Cardiac muscle cell (in vitro differentiated cells and primary cell): ENCODE data around the gene RAD50. TPM values are rescaled to one million over a fixed set of nuclear protein-coding genes. Genes with fewer than 3 reads are reported as not detected.
A peak's percentile ranks its signal among the peaks of the same experiment; 100 is the strongest.

Experiments used
- DNase-seq, 2 donors: peaks; one replicate each; pipeline versions ENCODE4 v3.0.0 to v3.0.0-alpha.2; 2010 to 2017; ENCODE audit warnings: low read depth in 1 of 2, low spot score in 1 of 2
- H3K27ac ChIP-seq: fragments of 200-600 bp; sonication (generic); 2 replicates; pipeline ENCODE4 v1.5.1; 2016
- H3K27me3 ChIP-seq: fragments of 200-600 bp; sonication (generic); 2 replicates; pipeline ENCODE4 v1.6.0; 2016; ENCODE audit warnings: control low read depth
- H3K36me3 ChIP-seq: fragments of 200-600 bp; sonication (generic); 2 replicates; pipeline ENCODE4 v1.5.1; 2016; ENCODE audit warnings: control low read depth
- H3K4me1 ChIP-seq: fragments of 200-600 bp; sonication (generic); 2 replicates; pipeline ENCODE4 v1.8.1; 2017; ENCODE audit warnings: low read depth, mild to moderate bottlenecking, mixed run types
- H3K4me3 ChIP-seq: fragments of 200-600 bp; sonication (generic); 2 replicates; pipeline ENCODE4 v1.5.1; 2016; ENCODE audit warnings: mild to moderate bottlenecking
- H3K9me3 ChIP-seq: fragments of 200-600 bp; sonication (generic); 2 replicates; pipeline ENCODE4 v1.5.1; 2017; ENCODE audit warnings: low read depth, mild to moderate bottlenecking, control low read depth
- polyA plus RNA-seq: library from polyadenylated mRNA; unstranded; fragments of >200 nt; fragmentation: Nextera tagmentation; extraction: Ambion mirVana; gene quantifications from 2 replicates; pipeline ENCODE4 v1.2.1, GENCODE V29; 2016
- total RNA-seq: library from RNA; depleted of rRNA; stranded (reverse); fragments of >200 nt; gene quantifications from 2 replicates; pipeline ENCODE4 v1.2.3, GENCODE V29; 2016
- TF ChIP-seq, protein P1 (sequence below): IDR thresholded peaks from 2 replicates; pipeline ENCODE4 v1.5.1; 2012; ENCODE audit warnings: low read depth, mild to moderate bottlenecking, low read length

RAD50 gene
- total and polyA plus RNA-seq, 2 experiments from 2014 or later = 13.4 to 27.3 TPM

DNA sequence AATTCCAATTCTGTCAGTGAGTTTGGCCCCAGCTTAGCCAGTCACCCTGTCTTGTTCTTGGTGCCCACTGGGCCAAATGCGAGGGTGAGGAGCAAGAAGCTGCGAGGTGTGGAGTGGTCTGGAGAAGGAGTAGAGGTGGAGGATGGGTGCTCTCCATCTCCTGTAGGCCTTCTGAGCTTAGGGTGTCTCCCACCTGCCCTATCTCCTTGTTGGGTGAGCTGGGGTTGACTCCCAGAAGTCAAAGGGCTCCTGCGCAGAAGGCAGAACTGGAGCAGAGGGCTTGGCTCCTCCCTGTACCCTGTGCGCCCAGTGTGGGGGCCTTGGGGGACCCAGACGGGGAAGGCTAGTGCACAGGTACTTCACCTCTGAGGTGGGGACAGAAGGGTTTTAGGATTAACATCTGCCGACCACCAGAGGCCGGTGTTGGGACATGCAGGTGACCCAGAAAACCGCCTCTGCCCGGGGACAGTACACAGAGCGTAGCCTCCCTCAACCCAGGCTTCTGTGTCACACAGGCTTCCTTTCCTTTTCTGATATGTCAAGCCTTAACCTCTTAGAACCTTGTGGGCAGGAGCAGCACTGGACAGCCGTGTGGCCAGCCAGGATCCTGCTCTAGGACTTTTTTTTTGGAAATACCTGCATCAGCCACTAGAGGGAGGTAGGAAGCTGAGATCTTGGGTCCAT, 30.3 kb upstream of the RAD50 start:
- TF ChIP-seq, protein P1, sequence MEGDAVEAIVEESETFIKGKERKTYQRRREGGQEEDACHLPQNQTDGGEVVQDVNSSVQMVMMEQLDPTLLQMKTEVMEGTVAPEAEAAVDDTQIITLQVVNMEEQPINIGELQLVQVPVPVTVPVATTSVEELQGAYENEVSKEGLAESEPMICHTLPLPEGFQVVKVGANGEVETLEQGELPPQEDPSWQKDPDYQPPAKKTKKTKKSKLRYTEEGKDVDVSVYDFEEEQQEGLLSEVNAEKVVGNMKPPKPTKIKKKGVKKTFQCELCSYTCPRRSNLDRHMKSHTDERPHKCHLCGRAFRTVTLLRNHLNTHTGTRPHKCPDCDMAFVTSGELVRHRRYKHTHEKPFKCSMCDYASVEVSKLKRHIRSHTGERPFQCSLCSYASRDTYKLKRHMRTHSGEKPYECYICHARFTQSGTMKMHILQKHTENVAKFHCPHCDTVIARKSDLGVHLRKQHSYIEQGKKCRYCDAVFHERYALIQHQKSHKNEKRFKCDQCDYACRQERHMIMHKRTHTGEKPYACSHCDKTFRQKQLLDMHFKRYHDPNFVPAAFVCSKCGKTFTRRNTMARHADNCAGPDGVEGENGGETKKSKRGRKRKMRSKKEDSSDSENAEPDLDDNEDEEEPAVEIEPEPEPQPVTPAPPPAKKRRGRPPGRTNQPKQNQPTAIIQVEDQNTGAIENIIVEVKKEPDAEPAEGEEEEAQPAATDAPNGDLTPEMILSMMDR = peak; percentile 85
- Histone ChIP-seq H3K27ac (no peak overlapping the region), H3K27me3 (no peaks in the 10 kb centered on the region), H3K9me3 (no peaks in the 10 kb centered on the region), H3K4me3 (no peak overlapping the region), H3K36me3 (no peaks in the 10 kb centered on the region), H3K4me1 (no peaks in the 10 kb centered on the region)
- DNase-seq = peak; percentile 66 to 67

- TF ChIP-seq, protein P1 = no peak
- no peaks in the 10 kb centered on the region for H3K4me1 ChIP-seq
- H3K27me3 ChIP-seq = no peaks in the 10 kb centered on the region
- H3K9me3 ChIP-seq = no peaks in the 10 kb centered on the region
- H3K4me3 ChIP-seq = no peak overlapping the region
- DNase-seq = no peak
- H3K36me3 ChIP-seq = no peaks in the 10 kb centered on the region
- H3K27ac ChIP-seq = no peak overlapping the region
Measured at GRCh38 chr5:132526974-132527564, 29.7 kb upstream of the RAD50 start.

- TF ChIP-seq, protein P1 = no peak
- no peak overlapping the region for H3K4me3 ChIP-seq
- no peaks in the 10 kb centered on the region for H3K4me1 ChIP-seq
- H3K9me3 ChIP-seq = no peaks in the 10 kb centered on the region
- H3K27ac ChIP-seq = no peak overlapping the region
- no peaks in the 10 kb centered on the region for H3K36me3 ChIP-seq
- DNase-seq = no peak
- H3K27me3 ChIP-seq = no peaks in the 10 kb centered on the region
Measured at GRCh38 chr5:132528021-132528420, 28.8 kb upstream of the RAD50 start.

DNA sequence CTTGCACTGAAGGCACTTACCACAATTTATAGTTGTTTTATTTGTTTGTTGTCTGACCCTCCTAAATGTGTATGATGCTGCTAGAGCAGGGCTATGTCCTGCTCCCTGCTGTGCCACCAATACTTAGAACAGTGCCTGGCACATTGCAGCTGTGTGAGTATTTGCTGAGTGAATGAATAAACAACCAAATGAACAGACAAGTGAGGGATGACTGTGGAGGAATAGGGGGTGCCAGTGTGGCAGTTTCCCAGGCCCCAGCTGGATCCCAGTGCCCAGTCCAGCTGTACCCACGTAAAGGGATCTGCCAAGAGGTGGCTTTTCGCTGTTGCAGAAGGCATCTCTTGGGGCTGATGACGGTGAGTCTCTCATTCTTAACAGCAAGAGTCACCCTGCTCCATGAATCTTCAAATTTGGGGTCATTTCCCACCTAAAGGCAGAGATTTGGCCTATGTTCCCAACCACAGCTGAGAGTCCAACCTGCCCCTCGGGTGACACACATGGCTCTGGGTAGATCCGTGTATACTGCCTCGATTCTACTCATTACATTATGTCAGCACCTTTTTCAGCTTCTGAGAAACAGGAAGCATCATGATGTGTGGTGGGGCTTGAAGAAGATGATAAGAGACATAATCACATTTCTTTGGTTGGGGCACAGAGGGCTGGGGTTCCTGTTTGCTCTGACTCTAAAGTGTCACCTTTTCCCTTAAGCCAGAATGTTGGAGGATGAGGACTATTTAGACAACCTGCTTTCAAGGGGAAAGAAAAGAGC, 27.7 kb upstream of the RAD50 start:
- Histone ChIP-seq H3K27ac (no peak overlapping the region), H3K9me3 (no peaks in the 10 kb centered on the region), H3K4me3 (no peak overlapping the region), H3K27me3 (no peaks in the 10 kb centered on the region), H3K4me1 (no peaks in the 10 kb centered on the region), H3K36me3 (no peaks in the 10 kb centered on the region)
- no peak for DNase-seq
- TF ChIP-seq, protein P1 = no peak

DNA sequence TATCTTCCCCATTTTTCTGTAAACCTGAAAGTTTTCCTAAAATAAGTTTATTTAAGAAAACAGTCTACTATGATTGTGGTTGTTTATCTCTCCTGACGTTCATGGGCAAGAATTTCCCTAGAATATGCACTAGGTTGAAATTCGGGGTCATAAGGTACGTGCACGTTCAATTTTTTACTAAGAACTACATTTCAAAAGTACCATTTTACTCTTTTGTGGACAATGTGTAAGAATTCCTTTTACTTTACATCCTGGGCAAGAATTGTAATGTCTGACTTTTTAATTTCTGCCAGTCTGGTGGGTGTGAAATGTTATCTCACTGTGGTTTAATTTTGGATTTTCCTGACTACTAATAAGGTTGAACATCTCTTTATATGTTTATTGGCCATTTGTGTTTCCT, 25.8 kb upstream of the RAD50 start:
- Histone ChIP-seq H3K36me3 (no peaks in the 10 kb centered on the region), H3K4me1 (no peaks in the 10 kb centered on the region), H3K27me3 (peaks cover 8% of the 10 kb centered on the region), H3K9me3 (no peaks in the 10 kb centered on the region), H3K4me3 (no peak overlapping the region), H3K27ac (no peak overlapping the region)
- TF ChIP-seq, protein P1 = no peak
- DNase-seq = no peak
